HepG2 (cell line): Measurements from ENCODE around the gene PLB1. TPM values are rescaled to one million over a fixed set of nuclear protein-coding genes. Genes with fewer than 3 reads are reported as not detected.

Source experiments
- ARNT2 ChIP-seq: sonication (generic); formaldehyde crosslinking; IDR thresholded peaks from 2 replicates; pipeline ENCODE4 v1.8.0; 2022; ENCODE audit warnings: mild to moderate bottlenecking, low read depth, missing genetic modification reagents, moderate library complexity
- ATF6 ChIP-seq: sonication (generic); formaldehyde crosslinking; conservative IDR thresholded peaks from 2 replicates; pipeline ENCODE4 v1.4.0; 2020; ENCODE audit warnings: missing genetic modification reagents
- MAFF ChIP-seq: IDR thresholded peaks from 2 replicates; pipeline ENCODE4 v1.6.1; 2011; ENCODE audit warnings: low read depth, low read length, improper control_type of control experiment
- MED8 ChIP-seq: sonication (generic); formaldehyde crosslinking; IDR thresholded peaks from 2 replicates; pipeline ENCODE4 v1.8.1; 2023; ENCODE audit warnings: mild to moderate bottlenecking, missing genetic modification reagents; ENCODE audit not compliant: insufficient replicate concordance
- NFE2 ChIP-seq: sonication (generic); formaldehyde crosslinking; IDR thresholded peaks from 2 replicates; pipeline ENCODE4 v1.4.0; 2020; ENCODE audit warnings: missing genetic modification reagents
- NFIC ChIP-seq: IDR thresholded peaks from 2 replicates; pipeline ENCODE4 v1.6.1; 2012; ENCODE audit warnings: mild to moderate bottlenecking, low read length, inconsistent platforms
- ONECUT2 ChIP-seq: sonication (generic); formaldehyde crosslinking; IDR thresholded peaks from 2 replicates; pipeline ENCODE4 v1.4.0; 2020; ENCODE audit warnings: missing genetic modification reagents
- PAXIP1 ChIP-seq: sonication (generic); formaldehyde crosslinking; conservative IDR thresholded peaks from 2 replicates; pipeline ENCODE4 v1.4.0; 2020; ENCODE audit warnings: mild to moderate bottlenecking, missing genetic modification reagents, moderate library complexity
- SRSF4 ChIP-seq: fragments of 200-400 bp; formaldehyde crosslinking; IDR thresholded peaks from one replicate; pipeline ENCODE4 v1.6.1; 2018; ENCODE audit warnings: mild to moderate bottlenecking, low read depth, low read length, moderate library complexity; ENCODE audit not compliant: poor library complexity, severe bottlenecking
- TRIM22 ChIP-seq: fragments of 450-650 bp; IDR thresholded peaks from 2 replicates; pipeline ENCODE4 v1.6.1; 2017
- ZBTB44 ChIP-seq: sonication (generic); formaldehyde crosslinking; IDR thresholded peaks from 2 replicates; pipeline ENCODE4 v1.4.0; 2020; ENCODE audit warnings: missing genetic modification reagents
- ZBTB7A ChIP-seq: sonication (generic); formaldehyde crosslinking; IDR thresholded peaks from 2 replicates; pipeline ENCODE4 v1.8.0; 2022; ENCODE audit warnings: mild to moderate bottlenecking, missing genetic modification reagents
- ZIK1 ChIP-seq: sonication (generic); formaldehyde crosslinking; IDR thresholded peaks from 2 replicates; pipeline ENCODE4 v1.5.0; 2020; ENCODE audit warnings: mild to moderate bottlenecking, low read depth, missing genetic modification reagents, borderline replicate concordance
- ZNF20 ChIP-seq: sonication (generic); formaldehyde crosslinking; IDR thresholded peaks from 2 replicates; pipeline ENCODE4 v1.4.0; 2020; ENCODE audit warnings: mild to moderate bottlenecking, moderate library complexity, missing genetic modification reagents
- ZNF232 ChIP-seq: sonication (generic); formaldehyde crosslinking; IDR thresholded peaks from 2 replicates; pipeline ENCODE4 v1.4.0; 2020; ENCODE audit warnings: missing genetic modification reagents, borderline replicate concordance
- ZNF354B ChIP-seq: sonication (generic); formaldehyde crosslinking; IDR thresholded peaks from 2 replicates; pipeline ENCODE4 v1.8.0; 2022; ENCODE audit warnings: mild to moderate bottlenecking, missing genetic modification reagents
- ZNF597 ChIP-seq: sonication (generic); formaldehyde crosslinking; IDR thresholded peaks from 2 replicates; pipeline ENCODE4 v1.5.0; 2020; ENCODE audit warnings: missing genetic modification reagents
- ZNF766 ChIP-seq: sonication (generic); formaldehyde crosslinking; IDR thresholded peaks from 2 replicates; pipeline ENCODE4 v1.5.0; 2020; ENCODE audit warnings: missing genetic modification reagents, borderline replicate concordance
- ZNF841 ChIP-seq: sonication (generic); formaldehyde crosslinking; IDR thresholded peaks from 2 replicates; pipeline ENCODE4 v1.8.1; 2023; ENCODE audit warnings: missing genetic modification reagents, borderline replicate concordance
- polyA plus RNA-seq, 8 experiments: library from polyadenylated mRNA; depleted of rRNA in 3 of 8; stranded (reverse) in 7 of 8; unstranded in 1 of 8; fragments of >200 nt; fragmentation: Illumina TruSeq in 4 of 8; extraction: Trizol in 4 of 8; gene quantifications; 2 replicates each; pipeline versions ENCODE4 v1.2.1 to v1.2.3, GENCODE V29; 2011 to 2016; ENCODE audit warnings: low read depth in 4 of 8, missing spikeins in 1 of 8, mixed read lengths in 1 of 8; ENCODE audit not compliant: insufficient read depth in 1 of 8
- total RNA-seq, 5 experiments: library from RNA; depleted of rRNA; stranded (reverse); fragments of >200 nt; fragmentation: Illumina TruSeq; extraction: Trizol; gene quantifications; 2 replicates each; pipeline ENCODE4 v1.2.3, GENCODE V29; 2016; ENCODE audit warnings: low read depth in 1 of 5

Gene PLB1
- total and polyA plus RNA-seq, 2 of the 13 experiments (the other 11 are each of a cell fraction or from before 2014, with no cell fraction given) = 0.20 to 1.8 TPM

GRCh38 chr2:28618221-28619141, 122.6 kb downstream of the PLB1 start (continued):
- TF ChIP-seq PAXIP1 (peak; percentile 71), ZNF354B (CRISPR knock-in tag) (no peak), ZNF232 (CRISPR knock-in tag) (no peak), ZIK1 (CRISPR knock-in tag) (no peak), ONECUT2 (CRISPR knock-in tag) (no peak), ZNF20 (no peak), ZBTB44 (no peak), MED8 (CRISPR knock-in tag) (no peak), ZNF597 (CRISPR knock-in tag) (no peak), TRIM22 (no peak), MAFF (no peak), NFIC (no peak), ATF6 (CRISPR knock-in tag) (no peak), ZNF841 (CRISPR knock-in tag) (no peak), SRSF4 (no peak), NFE2 (no peak), ARNT2 (CRISPR knock-in tag) (no peak), ZBTB7A (CRISPR knock-in tag) (no peak), ZNF766 (CRISPR knock-in tag) (no peak)
